CD4-positive, alpha-beta T cell treated with Interleukin-15 for 1 hour (primary cell): ENCODE results near the gene C10orf90.

Source experiments
- DNase-seq: peaks from one replicate; pipeline ENCODE4 v3.0.0-alpha.2; 2020

The C10orf90 gene

GRCh38 chr10:126628746-126629145 lies 41.7 kb downstream of the C10orf90 start:
- DNase-seq = no peak

- no peak for DNase-seq
Measured at GRCh38 chr10:126621846-126622245, 48.6 kb downstream of the C10orf90 start.

GRCh38 chr10:126618466-126618865 lies 52.0 kb downstream of the C10orf90 start:
- DNase-seq = no peak

- no peak for DNase-seq
Measured at GRCh38 chr10:126617733-126618132, 52.8 kb downstream of the C10orf90 start.

- DNase-seq = no peak
Measured at GRCh38 chr10:126617208-126617607, 53.3 kb downstream of the C10orf90 start.

GRCh38 chr10:126616737-126617136 lies 53.8 kb downstream of the C10orf90 start:
- DNase-seq = no peak

GRCh38 chr10:126611303-126611702 lies 59.2 kb downstream of the C10orf90 start:
- DNase-seq = no peak

GRCh38 chr10:126609566-126609965 lies 60.9 kb downstream of the C10orf90 start:
- DNase-seq = no peak

GRCh38 chr10:126599949-126600682 lies 70.4 kb downstream of the C10orf90 start:
- DNase-seq = no peak

- no peak for DNase-seq
Measured at GRCh38 chr10:126598009-126598408, 72.5 kb downstream of the C10orf90 start.

- DNase-seq = no peak
Measured at GRCh38 chr10:126597211-126597610, 73.3 kb downstream of the C10orf90 start.

GRCh38 chr10:126596472-126597016 lies 73.9 kb downstream of the C10orf90 start:
- DNase-seq = no peak

GRCh38 chr10:126595160-126595559 lies 75.3 kb downstream of the C10orf90 start:
- no peak for DNase-seq

GRCh38 chr10:126593968-126594701 lies 76.4 kb downstream of the C10orf90 start:
- no peak for DNase-seq

- DNase-seq = no peak
Measured at GRCh38 chr10:126592901-126593300, 77.6 kb downstream of the C10orf90 start.

GRCh38 chr10:126588024-126588423 lies 82.5 kb downstream of the C10orf90 start:
- DNase-seq = no peak

GRCh38 chr10:126586878-126587277 lies 83.6 kb downstream of the C10orf90 start:
- no peak for DNase-seq

GRCh38 chr10:126586128-126586527 lies 84.4 kb downstream of the C10orf90 start:
- DNase-seq = no peak

- no peak for DNase-seq
Measured at GRCh38 chr10:126585249-126586017, 85.1 kb downstream of the C10orf90 start.

- no peak for DNase-seq
Measured at GRCh38 chr10:126584836-126585235, 85.7 kb downstream of the C10orf90 start.

- no peak for DNase-seq
Measured at GRCh38 chr10:126583552-126584200, 86.8 kb downstream of the C10orf90 start.

GRCh38 chr10:126581648-126582046 lies 88.8 kb downstream of the C10orf90 start:
- DNase-seq = no peak
